Mammary epithelial cell (primary cell): Measurements from ENCODE around the gene CD163L1.

Experiments used
- EZH2 ChIP-seq: IDR thresholded peaks from 2 replicates; pipeline ENCODE4 v1.6.1; 2012; ENCODE audit warnings: low read length, inconsistent platforms, borderline replicate concordance
- TF ChIP-seq, protein P1 (sequence below), 2 donors: IDR thresholded peaks in 1 of 2; conservative IDR thresholded peaks in 1 of 2; 2 replicates each; pipeline ENCODE4 v1.5.1; 2011 to 2012; ENCODE audit warnings: inconsistent platforms in 2 of 2, low read length in 2 of 2, mild to moderate bottlenecking in 2 of 2, control low read depth in 1 of 2, low read depth in 1 of 2; ENCODE audit not compliant: insufficient read depth in 1 of 2; ENCODE audit errors: extremely low read depth in 1 of 2

DNA sequence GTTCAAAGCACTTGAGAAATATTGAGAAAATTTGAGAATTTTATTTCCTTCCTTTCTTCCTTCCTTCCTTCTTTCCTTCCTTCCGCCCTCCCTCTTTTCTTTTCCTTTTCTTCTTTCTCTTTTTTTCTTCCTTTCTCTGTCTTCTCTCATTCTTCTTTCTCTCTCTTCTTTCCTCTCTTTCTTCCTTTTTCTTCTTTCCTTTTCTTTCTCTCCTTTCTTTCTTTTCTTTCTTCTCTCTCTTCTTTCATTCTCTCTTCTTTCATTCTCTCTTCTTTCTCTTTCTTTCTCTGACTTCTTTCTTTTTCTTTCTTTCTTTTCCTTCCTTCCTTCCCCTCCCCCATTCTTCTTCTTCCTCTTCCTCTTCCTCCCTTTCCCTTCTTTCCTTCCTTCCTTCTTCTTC, 44.9 kb downstream of the CD163L1 start:
- TF ChIP-seq, protein P1, sequence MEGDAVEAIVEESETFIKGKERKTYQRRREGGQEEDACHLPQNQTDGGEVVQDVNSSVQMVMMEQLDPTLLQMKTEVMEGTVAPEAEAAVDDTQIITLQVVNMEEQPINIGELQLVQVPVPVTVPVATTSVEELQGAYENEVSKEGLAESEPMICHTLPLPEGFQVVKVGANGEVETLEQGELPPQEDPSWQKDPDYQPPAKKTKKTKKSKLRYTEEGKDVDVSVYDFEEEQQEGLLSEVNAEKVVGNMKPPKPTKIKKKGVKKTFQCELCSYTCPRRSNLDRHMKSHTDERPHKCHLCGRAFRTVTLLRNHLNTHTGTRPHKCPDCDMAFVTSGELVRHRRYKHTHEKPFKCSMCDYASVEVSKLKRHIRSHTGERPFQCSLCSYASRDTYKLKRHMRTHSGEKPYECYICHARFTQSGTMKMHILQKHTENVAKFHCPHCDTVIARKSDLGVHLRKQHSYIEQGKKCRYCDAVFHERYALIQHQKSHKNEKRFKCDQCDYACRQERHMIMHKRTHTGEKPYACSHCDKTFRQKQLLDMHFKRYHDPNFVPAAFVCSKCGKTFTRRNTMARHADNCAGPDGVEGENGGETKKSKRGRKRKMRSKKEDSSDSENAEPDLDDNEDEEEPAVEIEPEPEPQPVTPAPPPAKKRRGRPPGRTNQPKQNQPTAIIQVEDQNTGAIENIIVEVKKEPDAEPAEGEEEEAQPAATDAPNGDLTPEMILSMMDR (conservative IDR thresholded peaks at IDR 0.05 in 1 of 2, IDR thresholded peaks at IDR 0.05 in 1 of 2; ENCODE audit: extremely low read depth in 1 of 2, insufficient read depth in 1 of 2, low read depth in 1 of 2, low read length in 2 of 2) = no peak
- no peak for TF ChIP-seq EZH2
